HG03469 (cell line): ENCODE measurements around the gene B3GNT5.

ENCODE experiments used
- ATAC-seq: cut with Tn5 transposase; IDR thresholded peaks from one replicate; pipeline ENCODE4 v1.9.1; 2021; ENCODE audit warnings: mild to moderate bottlenecking, moderate library complexity, moderate number of reproducible peaks; ENCODE audit not compliant: unreplicated experiment

The B3GNT5 gene

GRCh38 chr3:183265157-183265642 lies 12.1 kb downstream of the B3GNT5 start:
- ATAC-seq: no peak

- no peak for ATAC-seq
Observed at GRCh38 chr3:183265834-183266417, 12.9 kb downstream of the B3GNT5 start.

- ATAC-seq: no peak
Observed at GRCh38 chr3:183266454-183266853, 13.4 kb downstream of the B3GNT5 start.

GRCh38 chr3:183267140-183267539 lies 14.1 kb downstream of the B3GNT5 start:
- ATAC-seq: no peak

- no peak for ATAC-seq
Observed at GRCh38 chr3:183268366-183268765, 15.3 kb downstream of the B3GNT5 start.

- no peak for ATAC-seq
Observed at GRCh38 chr3:183269345-183269744, 16.3 kb downstream of the B3GNT5 start.

DNA sequence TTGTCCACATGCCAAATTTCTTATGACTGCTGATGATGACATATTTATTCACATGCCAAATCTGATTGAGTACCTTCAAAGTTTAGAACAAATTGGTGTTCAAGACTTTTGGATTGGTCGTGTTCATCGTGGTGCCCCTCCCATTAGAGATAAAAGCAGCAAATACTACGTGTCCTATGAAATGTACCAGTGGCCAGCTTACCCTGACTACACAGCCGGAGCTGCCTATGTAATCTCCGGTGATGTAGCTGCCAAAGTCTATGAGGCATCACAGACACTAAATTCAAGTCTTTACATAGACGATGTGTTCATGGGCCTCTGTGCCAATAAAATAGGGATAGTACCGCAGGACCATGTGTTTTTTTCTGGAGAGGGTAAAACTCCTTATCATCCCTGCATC lies 17.3 kb downstream of the B3GNT5 start:
- ATAC-seq: no peak

DNA sequence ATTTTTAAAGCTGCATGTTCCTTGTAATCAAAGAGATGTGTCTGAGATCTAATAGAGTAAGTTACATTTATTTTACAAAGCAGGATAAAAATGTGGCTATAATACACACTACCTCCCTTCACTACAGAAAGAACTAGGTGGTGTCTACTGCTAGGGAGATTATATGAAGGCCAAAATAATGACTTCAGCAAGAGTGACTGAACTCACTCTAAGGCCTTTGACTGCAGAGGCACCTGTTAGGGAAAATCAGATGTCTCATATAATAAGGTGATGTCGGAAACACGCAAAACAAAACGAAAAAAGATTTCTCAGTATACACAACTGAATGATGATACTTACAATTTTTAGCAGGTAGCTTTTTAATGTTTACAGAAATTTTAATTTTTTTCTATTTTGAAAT lies 19.1 kb downstream of the B3GNT5 start:
- ATAC-seq: no peak

DNA sequence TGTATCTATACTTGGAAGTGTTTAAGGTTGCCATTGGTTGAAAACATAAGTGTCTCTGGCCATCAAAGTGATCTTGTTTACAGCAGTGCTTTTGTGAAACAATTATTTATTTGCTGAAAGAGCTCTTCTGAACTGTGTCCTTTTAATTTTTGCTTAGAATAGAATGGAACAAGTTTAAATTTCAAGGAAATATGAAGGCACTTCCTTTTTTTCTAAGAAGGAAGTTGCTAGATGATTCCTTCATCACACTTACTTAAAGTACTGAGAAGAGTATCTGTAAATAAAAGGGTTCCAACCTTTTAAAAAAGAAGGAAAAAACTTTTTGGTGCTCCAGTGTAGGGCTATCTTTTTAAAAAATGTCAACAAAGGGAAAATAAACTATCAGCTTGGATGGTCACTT lies 19.7 kb downstream of the B3GNT5 start:
- no peak for ATAC-seq

- ATAC-seq: no peak
Observed at GRCh38 chr3:183274609-183275008, 21.6 kb downstream of the B3GNT5 start.

- no peak for ATAC-seq
Observed at GRCh38 chr3:183275418-183275817, 22.4 kb downstream of the B3GNT5 start.

DNA sequence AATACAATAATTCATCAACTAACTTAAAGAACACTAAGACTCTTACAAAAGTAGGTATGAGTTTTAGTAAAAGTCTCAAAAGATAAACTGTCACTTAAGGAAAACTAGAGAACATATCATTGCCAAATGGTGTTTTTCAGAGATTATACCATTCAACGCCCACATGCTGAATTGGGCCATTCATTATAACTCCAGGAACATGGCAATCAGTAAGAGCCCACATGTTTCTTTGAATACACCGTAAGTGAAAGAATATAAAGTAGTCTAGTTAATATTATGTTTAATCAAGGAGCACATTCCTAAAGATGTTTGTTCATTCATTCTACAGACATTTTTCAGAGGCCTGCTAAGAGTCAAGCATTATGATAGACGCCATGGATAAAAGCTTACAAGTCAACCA lies 22.9 kb downstream of the B3GNT5 start:
- ATAC-seq: no peak

DNA sequence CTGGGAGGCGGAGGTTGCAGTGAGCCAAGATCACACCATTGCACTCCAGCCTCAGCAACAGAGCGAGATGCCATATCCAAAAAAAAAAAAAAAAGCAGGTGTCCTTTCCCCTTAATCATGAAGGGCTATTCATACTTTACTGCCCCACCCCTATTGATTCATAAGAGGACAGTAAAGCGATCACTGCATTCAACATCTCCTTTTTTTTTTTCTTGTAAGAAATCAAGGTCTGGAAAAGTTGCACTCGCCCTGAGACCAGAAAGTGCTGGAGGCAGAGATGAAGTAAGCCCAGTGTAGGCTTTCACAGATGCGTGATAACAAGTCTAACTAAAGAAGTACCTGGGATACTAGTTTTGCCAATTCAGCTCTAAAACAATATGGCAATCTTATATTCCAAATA lies 24.2 kb downstream of the B3GNT5 start:
- ATAC-seq: no peak

DNA sequence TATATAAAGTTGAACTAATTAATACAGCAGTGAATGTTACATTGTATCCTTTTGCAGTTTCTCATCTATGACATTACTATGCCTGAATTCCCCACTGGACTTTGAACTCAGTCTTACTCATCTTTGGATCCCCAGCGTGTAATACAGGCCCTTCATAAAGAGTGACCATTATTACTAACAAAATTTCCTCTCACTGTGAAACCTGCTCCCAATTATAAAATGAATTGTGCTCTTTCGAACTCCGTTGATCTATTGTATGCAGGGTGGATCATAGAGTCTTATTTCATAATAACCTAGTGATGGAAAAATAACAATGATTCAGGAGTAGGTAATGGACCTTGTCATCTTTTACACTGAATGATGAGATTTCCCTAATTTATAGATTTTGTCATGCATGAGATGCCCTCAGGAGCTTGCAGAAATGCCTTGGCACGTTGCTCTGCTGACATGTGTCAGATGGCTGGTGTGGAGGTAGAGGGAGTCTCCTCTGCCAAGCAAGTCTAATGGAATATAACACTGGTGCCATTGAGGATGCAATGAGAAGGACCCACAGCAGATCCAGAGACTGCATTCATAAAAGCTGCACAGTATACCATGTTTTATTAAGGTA lies 25.5 kb downstream of the B3GNT5 start:
- no peak for ATAC-seq

- ATAC-seq: no peak
Observed at GRCh38 chr3:183279371-183279770, 26.3 kb downstream of the B3GNT5 start.

GRCh38 chr3:183281126-183281797 lies 28.2 kb downstream of the B3GNT5 start:
- ATAC-seq: no peak

DNA sequence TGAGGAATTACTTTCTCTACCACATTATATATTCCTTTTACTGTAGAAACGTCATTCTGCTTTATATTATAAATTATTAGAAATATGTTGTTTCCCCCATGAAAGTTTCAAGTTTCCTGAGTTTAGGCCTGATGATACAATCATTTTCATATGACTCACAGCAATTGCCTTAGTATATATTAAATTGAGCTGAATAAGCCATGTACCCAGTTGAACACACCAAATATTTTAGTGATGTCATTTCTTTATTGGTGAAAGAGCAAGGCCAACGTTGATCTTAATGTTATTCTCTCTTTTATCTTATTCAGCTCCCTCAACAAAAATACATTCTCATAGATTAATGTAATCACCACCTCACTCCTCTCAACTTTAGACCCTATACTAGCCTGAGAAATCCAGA lies 30.8 kb downstream of the B3GNT5 start:
- no peak for ATAC-seq

DNA sequence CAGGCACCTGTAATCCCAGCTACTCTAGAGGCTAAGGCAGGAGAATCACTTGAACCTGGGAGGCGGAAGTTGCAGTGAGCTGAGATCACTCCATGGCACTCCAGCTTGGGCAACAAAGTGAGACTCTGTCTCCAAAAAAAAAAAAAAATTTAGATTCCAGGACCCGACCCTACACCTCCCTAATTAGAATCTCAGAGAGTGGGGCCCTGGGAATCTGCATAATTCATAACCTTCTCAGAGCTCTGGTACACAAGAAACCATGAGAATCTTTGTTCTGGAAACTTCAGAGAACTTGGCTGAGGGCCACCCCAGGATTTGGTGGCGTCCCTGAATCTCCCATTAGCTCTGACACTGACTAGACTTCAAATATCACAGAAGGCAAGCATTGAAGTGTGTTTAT lies 31.5 kb downstream of the B3GNT5 start:
- ATAC-seq: no peak

- ATAC-seq: no peak
Observed at GRCh38 chr3:183285318-183285717, 32.3 kb downstream of the B3GNT5 start.

DNA sequence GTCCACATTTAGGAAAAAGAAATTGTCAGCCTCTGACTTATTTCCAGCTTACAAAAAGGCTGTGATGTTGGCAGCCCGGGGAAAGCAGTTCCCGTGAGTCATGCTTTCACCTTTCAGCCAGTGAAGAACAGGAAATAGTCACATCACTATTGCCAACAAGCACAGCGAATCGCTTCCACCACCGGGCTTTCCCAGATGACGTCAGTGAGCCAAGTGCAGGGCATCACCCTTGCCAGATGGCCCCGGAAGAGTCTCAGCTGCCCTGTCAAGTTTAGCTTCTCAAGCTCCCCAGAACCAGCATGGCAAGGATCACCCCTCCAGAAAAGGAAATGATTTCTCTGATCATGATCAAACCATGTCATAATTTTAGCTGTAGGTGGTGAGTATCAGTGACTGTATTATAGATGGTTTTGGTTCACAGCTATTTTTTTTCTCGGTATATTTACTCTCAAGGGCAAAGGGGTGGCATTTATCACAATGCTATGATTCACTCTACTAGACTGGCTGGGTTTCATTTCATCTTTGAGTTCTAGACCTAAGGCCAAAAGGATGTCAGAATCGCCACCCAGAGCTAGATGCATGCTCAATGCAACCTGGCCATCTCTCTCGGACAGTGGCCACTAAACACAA lies 32.9 kb downstream of the B3GNT5 start:
- ATAC-seq: peak; percentile 83

GRCh38 chr3:183287301-183287971 lies 34.4 kb downstream of the B3GNT5 start:
- no peak for ATAC-seq
